Measurements from ENCODE around the gene CEP68.

The CEP68 gene

DNA sequence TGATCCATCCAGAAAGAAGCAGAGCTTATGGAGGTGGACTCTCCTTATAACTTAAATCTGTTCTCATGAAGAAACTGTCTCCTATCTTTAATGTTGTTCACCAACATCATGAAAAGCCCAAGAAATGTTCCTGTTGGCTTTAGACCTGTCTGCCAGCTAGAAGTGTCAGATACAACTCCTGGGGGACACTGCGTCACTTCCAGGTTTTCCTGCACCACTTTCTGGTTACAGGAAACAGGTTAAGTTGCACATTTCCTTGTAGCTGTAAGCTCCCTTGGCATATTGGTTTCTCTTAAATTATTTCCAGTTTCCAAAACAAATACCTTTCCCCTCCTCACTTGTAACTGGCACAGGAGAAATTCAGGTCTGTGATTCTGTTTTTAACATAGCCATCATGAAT is 2.9 kb downstream of the CEP68 start:
- H3F3A ChIP-seq (ENCODE audit: insufficient read depth) = 0 out of 2 replicates have a peak, but pooled peaks cover 10% of the 10 kb centered on the region
- no peaks in the 10 kb centered on the region for H4K20me1 ChIP-seq (ENCODE audit: low read depth, low read length)
- no peaks in the 10 kb centered on the region for H3K79me2 ChIP-seq (ENCODE audit: insufficient read depth, low read length)
- H3K27ac ChIP-seq (ENCODE audit: low read depth, low read length) = no peak overlapping the region
- H3K36me3 ChIP-seq (ENCODE audit: low read length) = no peaks in the 10 kb centered on the region
- H3K4me2 ChIP-seq (ENCODE audit: low read depth, low read length, poor library complexity, severe bottlenecking) = no peak overlapping the region
- no peak overlapping the region for H3K4me3 ChIP-seq (ENCODE audit: insufficient read depth, low read length, poor library complexity, severe bottlenecking)
- TF ChIP-seq EZH2phosphoT487 (conservative IDR thresholded peaks at IDR 0.05; ENCODE audit: low read length) = no peak
- TF ChIP-seq, protein P1, sequence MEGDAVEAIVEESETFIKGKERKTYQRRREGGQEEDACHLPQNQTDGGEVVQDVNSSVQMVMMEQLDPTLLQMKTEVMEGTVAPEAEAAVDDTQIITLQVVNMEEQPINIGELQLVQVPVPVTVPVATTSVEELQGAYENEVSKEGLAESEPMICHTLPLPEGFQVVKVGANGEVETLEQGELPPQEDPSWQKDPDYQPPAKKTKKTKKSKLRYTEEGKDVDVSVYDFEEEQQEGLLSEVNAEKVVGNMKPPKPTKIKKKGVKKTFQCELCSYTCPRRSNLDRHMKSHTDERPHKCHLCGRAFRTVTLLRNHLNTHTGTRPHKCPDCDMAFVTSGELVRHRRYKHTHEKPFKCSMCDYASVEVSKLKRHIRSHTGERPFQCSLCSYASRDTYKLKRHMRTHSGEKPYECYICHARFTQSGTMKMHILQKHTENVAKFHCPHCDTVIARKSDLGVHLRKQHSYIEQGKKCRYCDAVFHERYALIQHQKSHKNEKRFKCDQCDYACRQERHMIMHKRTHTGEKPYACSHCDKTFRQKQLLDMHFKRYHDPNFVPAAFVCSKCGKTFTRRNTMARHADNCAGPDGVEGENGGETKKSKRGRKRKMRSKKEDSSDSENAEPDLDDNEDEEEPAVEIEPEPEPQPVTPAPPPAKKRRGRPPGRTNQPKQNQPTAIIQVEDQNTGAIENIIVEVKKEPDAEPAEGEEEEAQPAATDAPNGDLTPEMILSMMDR (IDR thresholded peaks at IDR 0.05; ENCODE audit: insufficient read depth, low read length, poor library complexity, severe bottlenecking) = no peak
- no peaks in the 10 kb centered on the region for H3K9me2 ChIP-seq (replicated peaks; ENCODE audit: insufficient read depth, low read length)
- no peak overlapping the region for H3K9ac ChIP-seq (ENCODE audit: low read length)
- H3K27me3 ChIP-seq (ENCODE audit: low read length) = no peaks in the 10 kb centered on the region
- no peaks in the 10 kb centered on the region for H3K9me3 ChIP-seq (ENCODE audit: insufficient read depth, low read length)
- H2AFZ ChIP-seq (ENCODE audit: low read depth, low read length, severe bottlenecking) = no peak overlapping the region

DNA sequence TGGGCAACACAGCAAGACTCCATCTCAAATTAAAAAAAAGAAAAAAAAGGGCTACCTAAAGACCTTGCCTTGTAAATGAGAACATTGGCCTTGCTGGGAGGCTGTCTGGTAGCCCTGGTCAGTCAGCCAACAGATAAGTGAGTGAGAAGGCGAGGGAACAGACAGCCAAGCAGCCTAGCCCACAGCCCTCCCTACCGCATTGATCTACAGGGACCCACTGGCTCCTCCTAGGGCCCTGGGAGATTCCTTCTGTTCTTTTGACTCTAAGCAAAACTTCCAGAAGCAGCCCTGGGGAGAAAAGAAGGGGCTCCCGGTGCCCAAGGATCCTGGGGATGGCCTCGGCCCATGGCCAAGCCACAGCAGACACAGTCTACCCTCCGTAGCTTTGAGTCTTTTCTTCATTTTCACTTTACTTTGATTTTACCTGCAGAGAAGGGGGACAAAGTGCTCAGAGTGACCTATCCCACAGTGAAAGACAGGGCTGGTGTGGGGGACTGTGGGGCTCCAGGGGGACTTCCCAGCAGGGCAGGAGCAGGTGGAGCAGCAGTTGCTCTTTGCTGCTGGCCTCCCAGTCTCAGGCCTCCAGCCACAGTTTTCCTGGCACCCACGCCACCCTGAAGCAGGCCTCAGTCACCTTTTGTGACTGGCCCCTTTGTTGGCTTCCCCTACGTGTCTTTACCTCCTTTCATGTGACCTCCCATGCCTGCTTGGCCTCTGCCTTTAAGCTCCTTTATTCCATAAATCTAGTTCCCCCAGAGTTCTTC is 5.1 kb downstream of the CEP68 start:
- TF ChIP-seq, protein P1 (IDR thresholded peaks at IDR 0.05; ENCODE audit: insufficient read depth, low read length, poor library complexity, severe bottlenecking) = no peak
- TF ChIP-seq EZH2phosphoT487 (conservative IDR thresholded peaks at IDR 0.05; ENCODE audit: low read length) = no peak
- Histone ChIP-seq H3K27ac (ENCODE audit: low read depth, low read length) (no peak overlapping the region), H3K9me3 (ENCODE audit: insufficient read depth, low read length) (no peaks in the 10 kb centered on the region), H3F3A (ENCODE audit: insufficient read depth) (0 out of 2 replicates have a peak, but pooled peaks cover 10% of the 10 kb centered on the region), H2AFZ (ENCODE audit: low read depth, low read length, severe bottlenecking) (no peak overlapping the region), H3K79me2 (ENCODE audit: insufficient read depth, low read length) (no peaks in the 10 kb centered on the region), H3K36me3 (ENCODE audit: low read length) (no peaks in the 10 kb centered on the region), H3K4me3 (ENCODE audit: insufficient read depth, low read length, poor library complexity, severe bottlenecking) (no peak overlapping the region), H3K9me2 (replicated peaks; ENCODE audit: insufficient read depth, low read length) (no peaks in the 10 kb centered on the region), H3K9ac (ENCODE audit: low read length) (no peak overlapping the region), H4K20me1 (ENCODE audit: low read depth, low read length) (no peaks in the 10 kb centered on the region), H3K27me3 (ENCODE audit: low read length) (no peaks in the 10 kb centered on the region), H3K4me2 (ENCODE audit: low read depth, low read length, poor library complexity, severe bottlenecking) (no peak overlapping the region)

DNA sequence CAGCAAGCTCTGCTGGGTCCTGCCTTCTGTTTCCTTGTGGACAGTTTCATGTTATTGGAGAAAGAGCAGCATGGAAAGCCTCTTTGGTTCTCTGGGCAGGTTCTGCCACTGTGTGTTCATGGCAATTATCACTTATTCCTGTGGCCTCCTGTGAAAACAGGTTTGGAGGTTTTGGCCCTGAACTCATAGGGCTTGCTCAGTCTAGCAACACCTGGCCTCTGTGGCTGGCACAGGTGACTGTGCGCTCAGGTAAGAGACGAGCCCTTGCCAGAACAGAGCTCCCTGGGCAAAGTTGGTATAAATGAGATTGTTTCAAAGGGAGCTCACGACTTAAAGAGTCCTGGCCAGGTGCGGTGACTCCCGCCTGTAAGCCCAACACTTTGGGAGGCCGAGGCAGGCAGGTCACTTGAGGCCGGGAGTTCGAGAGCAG is 5.7 kb downstream of the CEP68 start:
- no peaks in the 10 kb centered on the region for H3K79me2 ChIP-seq (ENCODE audit: insufficient read depth, low read length)
- no peak for TF ChIP-seq EZH2phosphoT487 (conservative IDR thresholded peaks at IDR 0.05; ENCODE audit: low read length)
- TF ChIP-seq, protein P1 (IDR thresholded peaks at IDR 0.05; ENCODE audit: insufficient read depth, low read length, poor library complexity, severe bottlenecking) = no peak
- H3K4me2 ChIP-seq (ENCODE audit: low read depth, low read length, poor library complexity, severe bottlenecking) = no peak overlapping the region
- no peak overlapping the region for H3K9ac ChIP-seq (ENCODE audit: low read length)
- no peaks in the 10 kb centered on the region for H4K20me1 ChIP-seq (ENCODE audit: low read depth, low read length)
- H2AFZ ChIP-seq (ENCODE audit: low read depth, low read length, severe bottlenecking) = no peak overlapping the region
- no peaks in the 10 kb centered on the region for H3K9me3 ChIP-seq (ENCODE audit: insufficient read depth, low read length)
- H3K27me3 ChIP-seq (ENCODE audit: low read length) = no peaks in the 10 kb centered on the region
- no peak overlapping the region for H3K27ac ChIP-seq (ENCODE audit: low read depth, low read length)
- H3K4me3 ChIP-seq (ENCODE audit: insufficient read depth, low read length, poor library complexity, severe bottlenecking) = no peak overlapping the region
- no peaks in the 10 kb centered on the region for H3K36me3 ChIP-seq (ENCODE audit: low read length)
- H3F3A ChIP-seq (ENCODE audit: insufficient read depth) = 0 out of 2 replicates have a peak, but pooled peaks cover 8% of the 10 kb centered on the region
- H3K9me2 ChIP-seq (replicated peaks; ENCODE audit: insufficient read depth, low read length) = no peaks in the 10 kb centered on the region

Data from SU-DHL-6 (cell line).